GM12891 (cell line): ENCODE data around the gene CRAMP1.

Source experiments
- POLR2A ChIP-seq: IDR thresholded peaks from 2 replicates; pipeline ENCODE4 v1.6.1; 2011; ENCODE audit warnings: low read depth, low read length, control low read depth
- POLR2AphosphoS5 ChIP-seq: IDR thresholded peaks from 2 replicates; pipeline ENCODE4 v1.6.1; 2011; ENCODE audit warnings: low read depth, low read length, control low read depth
- TAF1 ChIP-seq: IDR thresholded peaks from 2 replicates; pipeline ENCODE4 v1.6.1; 2011; ENCODE audit warnings: low read depth, low read length, control low read depth

DNA sequence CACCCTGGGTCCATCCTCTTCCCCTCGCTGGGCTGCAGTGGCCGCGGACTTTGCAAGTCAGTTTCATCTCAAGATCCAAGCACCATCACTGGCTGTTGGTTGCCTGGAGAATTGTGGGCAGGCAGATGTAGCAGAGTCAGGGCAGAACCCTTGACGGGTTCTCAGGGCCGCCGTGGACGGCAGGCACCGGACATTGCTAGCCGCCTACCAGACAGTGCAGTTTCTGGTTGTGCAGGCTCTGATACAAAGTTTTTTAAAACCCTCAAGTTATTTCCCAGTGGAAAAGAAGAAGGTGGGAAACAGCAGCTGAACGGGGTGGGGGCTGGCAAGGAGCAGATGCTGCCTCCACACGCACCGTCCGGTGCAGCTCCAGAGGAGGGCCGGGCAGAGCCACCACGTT is 97.2 kb downstream of the CRAMP1 start:
- TF ChIP-seq POLR2AphosphoS5 = no peak
- TF ChIP-seq POLR2A = no peak
- no peak for TF ChIP-seq TAF1
